Measurements from ENCODE around the gene RUSF1.

Gene RUSF1

DNA sequence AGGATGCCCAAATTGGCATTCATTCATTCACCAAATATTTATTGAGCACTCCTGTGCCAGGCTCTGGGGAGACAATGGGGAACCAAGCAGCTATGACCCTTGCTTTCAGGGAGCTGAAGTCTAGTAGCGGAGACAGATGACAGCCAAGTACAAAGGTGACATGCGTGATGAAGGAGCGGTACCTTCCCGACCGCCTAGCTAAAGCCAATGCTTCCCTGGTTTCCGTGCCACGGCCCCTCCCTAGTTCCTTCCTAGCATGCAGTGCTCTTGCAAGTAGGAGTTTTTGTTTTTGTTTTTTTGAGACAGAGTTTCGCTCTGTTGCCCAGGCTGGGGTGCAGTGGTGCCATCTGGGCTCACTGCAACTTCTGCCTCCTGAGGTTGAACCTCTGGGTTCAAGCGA lies 28.4 kb downstream of the RUSF1 start:
- Mint-ChIP-seq H3K9me3 (no peaks in the 10 kb centered on the region), H3K27me3 (no peaks in the 10 kb centered on the region), H3K27ac (ENCODE audit: low read depth) (no peak overlapping the region), H3K4me1 (peaks cover 19% of the 10 kb centered on the region), H3K4me3 (no peak overlapping the region), H3K36me3 (ENCODE audit: insufficient read depth) (peaks cover 5% of the 10 kb centered on the region)
- no peak for DNase-seq (ENCODE audit: low spot score in 2 of 2)
- ATAC-seq (replicated peaks; ENCODE audit: extremely low read depth, poor library complexity, severe bottlenecking), result no peak

DNA sequence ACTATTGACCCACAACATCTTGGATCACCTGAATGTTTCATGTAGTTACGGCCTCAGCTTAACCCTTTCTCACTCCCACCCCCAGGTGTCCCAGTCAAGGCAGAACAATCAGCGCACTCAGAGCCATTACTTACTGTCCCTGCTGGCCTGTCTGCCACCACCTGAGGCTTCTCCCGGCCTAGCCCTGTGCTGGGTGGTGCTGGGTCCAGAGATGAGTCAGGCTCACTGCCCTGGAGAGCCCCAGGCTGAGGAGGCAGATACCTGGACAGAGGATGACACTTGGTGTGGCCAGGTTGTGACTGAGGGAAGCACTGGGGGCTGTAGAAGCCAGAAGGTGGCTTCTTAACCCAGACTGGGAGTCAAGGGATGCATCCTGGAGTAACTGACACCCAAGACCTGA lies 29.2 kb downstream of the RUSF1 start:
- peaks cover 19% of the 10 kb centered on the region for H3K4me1 Mint-ChIP-seq
- no peak for DNase-seq (ENCODE audit: low spot score in 2 of 2)
- no peak overlapping the region for H3K27ac Mint-ChIP-seq (ENCODE audit: low read depth)
- no peak overlapping the region for H3K4me3 Mint-ChIP-seq
- no peaks in the 10 kb centered on the region for H3K9me3 Mint-ChIP-seq
- ATAC-seq (replicated peaks; ENCODE audit: extremely low read depth, poor library complexity, severe bottlenecking), result no peak
- no peaks in the 10 kb centered on the region for H3K27me3 Mint-ChIP-seq
- H3K36me3 Mint-ChIP-seq (ENCODE audit: insufficient read depth), result peaks cover 5% of the 10 kb centered on the region

DNA sequence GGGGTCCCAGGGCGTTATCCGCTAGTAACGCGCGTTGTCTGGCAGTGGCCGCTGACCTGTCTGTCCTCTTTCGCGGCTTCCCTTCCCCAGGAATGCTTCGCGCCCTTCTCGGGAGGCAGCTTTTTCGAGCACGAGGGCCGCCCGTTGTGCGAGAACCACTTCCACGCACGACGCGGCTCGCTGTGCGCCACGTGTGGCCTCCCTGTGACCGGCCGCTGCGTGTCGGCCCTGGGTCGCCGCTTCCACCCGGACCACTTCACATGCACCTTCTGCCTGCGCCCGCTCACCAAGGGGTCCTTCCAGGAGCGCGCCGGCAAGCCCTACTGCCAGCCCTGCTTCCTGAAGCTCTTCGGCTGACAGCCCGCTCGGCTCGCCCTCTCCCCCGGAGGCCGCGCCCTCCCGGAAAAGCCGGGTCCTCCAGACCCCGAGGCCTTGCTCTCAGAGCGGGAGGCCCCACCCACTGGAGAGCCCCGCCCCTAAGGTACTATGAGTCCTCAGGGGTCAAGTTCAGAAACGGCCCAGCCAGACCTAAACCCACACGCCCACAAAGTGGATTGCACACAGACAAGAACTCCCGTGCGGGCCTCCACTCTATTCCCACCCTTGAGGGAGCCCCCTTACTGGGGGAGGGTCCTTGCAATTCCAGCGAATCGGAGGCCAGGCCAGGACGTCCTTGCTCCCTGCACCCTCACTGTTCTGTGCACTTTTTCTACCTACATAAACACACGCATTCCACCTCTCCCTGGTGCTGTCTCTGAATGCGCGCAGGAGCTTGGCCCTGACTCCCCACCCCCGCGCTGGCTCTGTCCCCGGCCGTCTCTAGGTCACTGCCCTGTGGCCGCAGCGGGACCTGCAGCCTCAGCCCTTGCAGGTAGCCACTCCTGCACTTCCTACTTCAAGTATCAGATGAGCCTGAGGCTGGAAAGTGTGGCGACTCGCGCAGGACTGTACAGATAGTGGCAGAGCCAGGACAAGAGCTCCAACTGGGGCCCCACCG lies 30.7 kb downstream of the RUSF1 start:
- Mint-ChIP-seq H3K27ac (ENCODE audit: low read depth) (no peak overlapping the region), H3K36me3 (ENCODE audit: insufficient read depth) (peaks cover 5% of the 10 kb centered on the region), H3K4me3 (peak overlapping the region; percentile 82), H3K4me1 (peaks cover 21% of the 10 kb centered on the region), H3K27me3 (peaks cover 12% of the 10 kb centered on the region), H3K9me3 (no peaks in the 10 kb centered on the region)
- DNase-seq (ENCODE audit: low spot score in 2 of 2), result no peak
- ATAC-seq (replicated peaks; ENCODE audit: extremely low read depth, poor library complexity, severe bottlenecking), result peak; percentile 28

DNA sequence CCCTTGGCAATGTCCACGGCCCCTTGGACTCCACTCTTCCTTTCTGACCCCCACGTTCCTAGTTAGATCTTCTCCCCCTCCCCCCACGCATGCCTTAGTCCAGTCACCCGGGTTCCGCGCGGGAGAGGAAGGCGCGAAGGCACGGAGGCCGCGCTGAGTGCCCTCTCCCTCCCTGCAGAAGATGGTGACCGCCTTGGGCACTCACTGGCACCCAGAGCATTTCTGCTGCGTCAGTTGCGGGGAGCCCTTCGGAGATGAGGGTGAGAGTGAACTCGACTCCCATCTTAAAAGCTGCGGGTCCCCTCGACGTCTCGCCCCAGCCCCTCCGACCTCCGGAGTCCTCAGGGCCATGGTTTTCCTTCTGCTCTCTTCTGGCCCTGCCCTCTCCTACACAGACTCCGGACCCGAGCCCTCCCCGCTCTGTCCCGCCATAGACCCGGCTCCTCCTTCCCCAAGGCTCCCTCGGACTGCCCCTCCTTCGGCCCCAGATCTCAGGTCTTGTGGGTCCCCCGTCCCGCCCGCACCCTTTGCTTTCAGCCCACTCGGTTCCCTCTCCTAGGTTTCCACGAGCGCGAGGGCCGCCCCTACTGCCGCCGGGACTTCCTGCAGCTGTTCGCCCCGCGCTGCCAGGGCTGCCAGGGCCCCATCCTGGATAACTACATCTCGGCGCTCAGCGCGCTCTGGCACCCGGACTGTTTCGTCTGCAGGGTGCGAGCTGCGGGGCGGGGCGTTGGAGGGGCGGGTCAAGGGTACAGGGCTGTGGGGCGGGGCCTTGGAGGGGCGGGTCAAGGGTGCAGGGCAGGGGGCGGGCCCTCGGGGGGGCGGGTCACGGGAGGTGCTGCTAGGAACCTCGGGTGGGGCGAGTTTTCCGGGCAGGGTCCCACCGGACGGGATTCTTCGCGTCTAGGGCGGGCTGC lies 31.6 kb downstream of the RUSF1 start:
- Mint-ChIP-seq H3K4me1 (peaks cover 25% of the 10 kb centered on the region), H3K27me3 (peaks cover 16% of the 10 kb centered on the region), H3K4me3 (peak overlapping the region; percentile 82), H3K9me3 (no peaks in the 10 kb centered on the region), H3K36me3 (ENCODE audit: insufficient read depth) (peaks cover 5% of the 10 kb centered on the region), H3K27ac (ENCODE audit: low read depth) (no peak overlapping the region)
- peak; percentile 51 to 52 for DNase-seq (ENCODE audit: low spot score in 2 of 2)
- ATAC-seq (replicated peaks; ENCODE audit: extremely low read depth, poor library complexity, severe bottlenecking), result peak; percentile 79

DNA sequence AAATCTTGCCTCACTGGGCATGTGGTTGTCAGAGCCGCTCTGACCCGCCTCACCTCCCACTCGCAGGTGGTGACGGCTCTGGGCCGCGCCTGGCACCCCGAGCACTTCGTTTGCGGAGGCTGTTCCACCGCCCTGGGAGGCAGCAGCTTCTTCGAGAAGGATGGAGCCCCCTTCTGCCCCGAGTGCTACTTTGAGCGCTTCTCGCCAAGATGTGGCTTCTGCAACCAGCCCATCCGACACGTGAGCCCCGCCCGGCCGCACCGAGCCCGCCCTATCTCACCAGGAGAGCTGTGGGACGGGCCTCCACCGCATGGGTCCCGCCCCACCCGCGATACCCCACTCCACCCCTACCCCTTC lies 32.3 kb downstream of the RUSF1 start:
- H3K36me3 Mint-ChIP-seq (ENCODE audit: insufficient read depth), result peaks cover 5% of the 10 kb centered on the region
- ATAC-seq (replicated peaks; ENCODE audit: extremely low read depth, poor library complexity, severe bottlenecking) (no peak), DNase-seq (ENCODE audit: low spot score in 2 of 2) (no peak)
- H3K27ac Mint-ChIP-seq (ENCODE audit: low read depth), result no peak overlapping the region
- peaks cover 25% of the 10 kb centered on the region for H3K4me1 Mint-ChIP-seq
- peak overlapping the region; percentile 82 for H3K4me3 Mint-ChIP-seq
- H3K27me3 Mint-ChIP-seq, result peaks cover 16% of the 10 kb centered on the region
- no peaks in the 10 kb centered on the region for H3K9me3 Mint-ChIP-seq

DNA sequence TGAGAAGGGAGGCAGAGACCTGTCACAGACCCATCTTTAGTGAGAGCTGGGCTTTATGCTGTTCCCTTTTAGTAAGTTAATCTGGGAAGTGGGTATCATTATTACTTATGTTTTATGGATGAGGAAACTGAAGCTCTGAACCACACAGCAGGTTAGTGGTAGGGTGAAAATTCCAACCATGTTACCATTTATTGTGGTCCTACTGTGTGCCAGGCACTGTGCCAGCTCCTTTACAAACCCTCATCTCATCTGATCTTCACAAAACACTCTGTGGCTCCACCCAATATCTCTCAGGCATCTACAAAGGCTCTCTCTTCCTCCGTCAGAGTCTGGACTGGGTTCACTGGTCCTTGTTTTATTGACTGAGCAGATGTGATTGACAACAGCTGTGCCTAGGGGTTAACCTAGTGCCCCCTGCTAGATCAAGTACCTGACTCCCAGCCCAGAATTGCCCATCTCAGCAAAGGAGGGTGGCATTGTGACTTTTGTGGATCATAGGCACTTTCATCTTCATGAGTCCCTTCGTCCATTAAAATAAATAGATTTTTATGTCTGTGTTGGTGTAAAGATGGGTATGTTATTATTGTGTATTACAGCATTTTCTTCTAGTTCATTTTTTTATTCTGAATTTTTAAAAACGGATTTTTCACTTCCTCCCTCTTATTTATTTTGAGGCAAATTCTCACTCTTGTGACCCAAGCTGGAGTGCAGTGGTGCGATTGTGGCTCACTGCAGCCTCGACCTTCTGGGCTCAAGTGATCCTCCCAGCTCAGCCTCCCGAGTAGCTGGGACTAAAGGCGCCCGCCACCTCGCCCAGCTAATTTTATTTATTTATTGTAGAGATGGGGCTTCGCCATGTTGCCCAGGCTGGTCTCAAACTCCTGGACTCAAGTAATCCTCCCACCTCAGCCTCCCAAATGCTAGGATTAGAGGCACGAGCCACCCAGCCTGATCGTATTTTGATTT lies 33.1 kb downstream of the RUSF1 start:
- peaks cover 25% of the 10 kb centered on the region for H3K4me1 Mint-ChIP-seq
- peaks cover 16% of the 10 kb centered on the region for H3K27me3 Mint-ChIP-seq
- no peak overlapping the region for H3K4me3 Mint-ChIP-seq

DNA sequence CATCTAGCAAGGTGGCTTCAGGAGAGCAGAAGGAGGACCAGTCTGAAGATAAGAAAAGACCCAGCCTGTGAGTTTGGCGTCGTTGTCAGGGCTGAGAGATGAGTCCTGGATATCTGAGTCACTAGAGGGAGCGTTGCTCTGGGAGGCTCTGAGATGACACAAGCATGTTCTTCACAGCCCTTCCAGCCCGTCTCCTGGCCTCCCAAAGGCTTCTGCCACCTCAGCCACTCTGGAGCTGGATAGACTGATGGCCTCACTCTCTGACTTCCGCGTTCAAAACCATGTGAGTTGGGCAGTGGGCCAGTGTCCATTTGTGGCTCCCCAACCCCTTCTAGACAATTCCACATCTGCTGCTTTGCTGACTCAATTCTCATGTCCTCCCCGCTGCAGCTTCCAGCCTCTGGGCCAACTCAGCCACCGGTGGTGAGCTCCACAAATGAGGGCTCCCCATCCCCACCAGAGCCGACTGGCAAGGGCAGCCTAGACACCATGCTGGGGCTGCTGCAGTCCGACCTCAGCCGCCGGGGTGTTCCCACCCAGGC lies 33.9 kb downstream of the RUSF1 start:
- Mint-ChIP-seq H3K27me3 (peaks cover 16% of the 10 kb centered on the region), H3K4me3 (no peak overlapping the region), H3K36me3 (ENCODE audit: insufficient read depth) (peaks cover 5% of the 10 kb centered on the region), H3K27ac (ENCODE audit: low read depth) (no peak overlapping the region), H3K9me3 (no peaks in the 10 kb centered on the region), H3K4me1 (peaks cover 25% of the 10 kb centered on the region)
- DNase-seq (ENCODE audit: low spot score in 2 of 2), result no peak
- no peak for ATAC-seq (replicated peaks; ENCODE audit: extremely low read depth, poor library complexity, severe bottlenecking)

More for the DNA sequence above, 33.1 kb downstream of the RUSF1 start:
- ATAC-seq (replicated peaks; ENCODE audit: extremely low read depth, poor library complexity, severe bottlenecking) (no peak), DNase-seq (ENCODE audit: low spot score in 2 of 2) (no peak)
- no peak overlapping the region for H3K27ac Mint-ChIP-seq (ENCODE audit: low read depth)
- H3K36me3 Mint-ChIP-seq (ENCODE audit: insufficient read depth), result peaks cover 5% of the 10 kb centered on the region
- no peaks in the 10 kb centered on the region for H3K9me3 Mint-ChIP-seq

DNA sequence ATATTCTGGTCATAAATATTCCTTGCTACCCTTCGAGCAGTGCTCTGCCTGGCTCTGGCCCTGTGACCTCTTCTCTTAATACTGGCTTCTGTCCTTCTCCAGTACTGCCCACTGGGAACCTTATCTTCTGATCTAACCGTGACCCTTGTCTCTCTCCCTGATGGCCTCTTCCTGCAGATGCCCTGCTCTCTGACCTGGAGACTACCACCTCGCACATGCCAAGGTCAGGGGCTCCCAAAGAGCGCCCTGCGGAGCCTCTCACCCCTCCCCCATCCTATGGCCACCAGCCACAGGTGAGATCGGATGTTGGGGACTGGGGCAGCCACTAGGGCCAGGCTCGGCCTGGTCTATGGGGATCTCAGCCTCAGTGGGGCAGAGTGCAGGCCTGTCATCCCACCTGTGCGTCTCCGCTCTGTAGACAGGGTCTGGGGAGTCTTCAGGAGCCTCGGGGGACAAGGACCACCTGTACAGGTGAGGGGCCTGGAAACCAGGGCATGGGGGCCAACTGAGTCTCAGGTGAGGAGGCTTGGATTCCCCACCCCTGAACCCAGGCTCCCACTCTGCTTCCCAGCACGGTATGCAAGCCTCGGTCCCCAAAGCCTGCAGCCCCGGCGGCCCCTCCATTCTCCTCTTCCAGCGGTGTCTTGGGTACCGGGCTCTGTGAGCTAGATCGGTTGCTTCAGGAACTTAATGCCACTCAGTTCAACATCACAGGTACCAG lies 34.8 kb downstream of the RUSF1 start:
- peaks cover 16% of the 10 kb centered on the region for H3K27me3 Mint-ChIP-seq
- no peak for DNase-seq (ENCODE audit: low spot score in 2 of 2)
- H3K36me3 Mint-ChIP-seq (ENCODE audit: insufficient read depth), result peaks cover 5% of the 10 kb centered on the region
- ATAC-seq (replicated peaks; ENCODE audit: extremely low read depth, poor library complexity, severe bottlenecking), result no peak
- H3K4me3 Mint-ChIP-seq, result no peak overlapping the region
- peaks cover 25% of the 10 kb centered on the region for H3K4me1 Mint-ChIP-seq
- H3K27ac Mint-ChIP-seq (ENCODE audit: low read depth), result no peak overlapping the region
- no peaks in the 10 kb centered on the region for H3K9me3 Mint-ChIP-seq

DNA sequence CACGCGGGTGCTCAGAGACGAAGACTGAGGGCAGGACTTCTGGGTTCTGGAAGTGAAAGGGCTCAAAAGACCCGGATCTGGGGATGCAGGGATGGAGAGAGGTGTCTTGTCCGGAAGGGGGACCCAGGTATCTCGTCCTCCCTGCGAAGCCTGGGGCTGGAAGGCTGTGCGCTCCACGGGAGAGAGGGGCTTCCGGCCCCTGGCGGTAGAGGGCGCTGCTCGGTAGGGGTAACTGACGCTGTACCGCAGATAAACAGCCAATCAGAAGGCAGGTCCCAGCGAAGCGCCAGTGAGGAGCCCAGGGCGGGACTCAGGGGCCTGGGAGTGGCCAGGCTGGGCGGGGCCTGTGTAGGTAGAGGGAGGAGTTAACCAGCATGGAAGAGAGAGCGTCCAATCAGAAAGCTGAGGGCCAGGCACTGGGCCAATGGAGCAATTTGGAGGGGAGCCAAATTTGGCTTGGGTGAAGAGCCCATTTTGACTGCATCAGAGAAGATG lies 35.4 kb downstream of the RUSF1 start:
- peaks cover 3% of the 10 kb centered on the region for H3K36me3 Mint-ChIP-seq (ENCODE audit: insufficient read depth)
- H3K9me3 Mint-ChIP-seq, result no peaks in the 10 kb centered on the region
- ATAC-seq (replicated peaks; ENCODE audit: extremely low read depth, poor library complexity, severe bottlenecking) (no peak), DNase-seq (ENCODE audit: low spot score in 2 of 2) (no peak)
- no peak overlapping the region for H3K27ac Mint-ChIP-seq (ENCODE audit: low read depth)
- H3K4me3 Mint-ChIP-seq, result peak overlapping the region; percentile 34
- peaks cover 16% of the 10 kb centered on the region for H3K27me3 Mint-ChIP-seq
- peaks cover 21% of the 10 kb centered on the region for H3K4me1 Mint-ChIP-seq

DNA sequence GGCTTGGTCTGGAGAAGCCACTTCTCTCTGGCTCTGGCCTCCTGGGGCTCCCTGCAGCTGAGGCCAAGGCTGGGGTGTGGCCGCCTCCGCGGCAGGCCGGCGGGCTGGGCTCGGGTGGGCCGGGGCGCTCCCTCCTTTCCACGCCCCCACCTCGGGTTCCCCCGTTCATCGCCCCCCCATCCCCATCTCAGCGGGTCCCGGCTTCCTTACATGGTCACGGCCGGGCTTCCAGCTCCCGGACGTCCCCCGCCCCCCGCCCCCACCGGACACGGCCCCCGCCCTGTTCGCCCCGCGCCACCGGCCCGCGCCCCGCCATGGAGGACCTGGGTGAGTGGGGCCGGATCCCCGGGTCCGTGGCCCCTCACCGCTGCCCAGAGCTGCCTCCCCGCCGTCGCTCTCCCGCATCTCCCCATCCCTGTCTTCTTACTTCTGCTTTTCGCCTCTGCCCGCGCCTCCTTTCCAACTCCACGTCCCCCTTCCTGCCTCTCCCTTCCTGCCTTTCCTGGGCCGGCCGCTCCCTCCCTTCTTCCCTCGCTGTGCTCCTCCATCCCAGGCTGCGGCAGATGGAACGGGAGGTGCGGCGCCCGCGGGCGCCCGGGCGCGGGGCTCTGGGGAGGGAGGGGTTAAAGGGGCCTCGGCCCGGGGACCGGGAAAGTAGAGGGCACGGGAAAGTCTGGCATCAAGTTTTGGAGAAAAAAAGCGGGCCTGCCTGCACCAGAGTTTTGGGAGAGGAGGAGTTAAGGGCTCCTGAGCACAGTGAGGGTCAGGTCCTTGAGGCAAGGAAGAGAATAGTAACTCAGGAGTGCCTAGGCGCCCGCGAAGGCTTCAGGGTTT lies 36.1 kb downstream of the RUSF1 start, which contains the start of gene TGFB1I1:
TSS of gene TGFB1I1 (plus strand) at position 278 of the 834 bp plus-strand sequence. CDS start at position 315, 37 bp downstream.
- no peak for ATAC-seq (replicated peaks; ENCODE audit: extremely low read depth, poor library complexity, severe bottlenecking)
- Mint-ChIP-seq H3K4me3 (peak within 1 kb of the TSS; percentile 34), H3K27ac (ENCODE audit: low read depth) (no peak within 1 kb of the TSS), H3K27me3 (peaks cover 16% of the 10 kb centered on the region), H3K4me1 (peaks cover 20% of the 10 kb centered on the region), H3K36me3 (ENCODE audit: insufficient read depth) (peaks cover 6% of the 10 kb centered on the region), H3K9me3 (no peaks in the 10 kb centered on the region)
- DNase-seq (ENCODE audit: low spot score in 2 of 2), result no peak

Data from central memory CD8-positive, alpha-beta T cell (primary cell).